WTC11 (cell line): ENCODE data around the gene APOL1.

ENCODE experiments used
- CREM ChIP-seq: sonication (generic); formaldehyde crosslinking; IDR thresholded peaks from 2 replicates; pipeline ENCODE4 v1.8.1; 2022; ENCODE audit warnings: mild to moderate bottlenecking, missing genetic modification reagents, moderate library complexity
- CTCF ChIP-seq: fragments of 200-600 bp; IDR thresholded peaks from 2 replicates; pipeline ENCODE4 v1.8.0; 2022; ENCODE audit warnings: antibody characterized with exemption
- ESRRA ChIP-seq: sonication (generic); formaldehyde crosslinking; IDR thresholded peaks from 2 replicates; pipeline ENCODE4 v1.8.1; 2022; ENCODE audit warnings: mild to moderate bottlenecking, missing genetic modification reagents, borderline replicate concordance
- MAX ChIP-seq: sonication (generic); formaldehyde crosslinking; IDR thresholded peaks from 2 replicates; pipeline ENCODE4 v1.8.0; 2022; ENCODE audit warnings: mild to moderate bottlenecking, missing genetic modification reagents
- SP1 ChIP-seq: sonication (generic); formaldehyde crosslinking; conservative IDR thresholded peaks from 2 replicates; pipeline ENCODE4 v1.8.1; 2022; ENCODE audit warnings: missing genetic modification reagents
- TEAD4 ChIP-seq: sonication (generic); formaldehyde crosslinking; IDR thresholded peaks from 2 replicates; pipeline ENCODE4 v1.8.0; 2022; ENCODE audit warnings: mild to moderate bottlenecking, missing genetic modification reagents
- ZNF138 ChIP-seq: sonication (generic); formaldehyde crosslinking; conservative IDR thresholded peaks from 2 replicates; pipeline ENCODE4 v1.8.1; 2022; ENCODE audit warnings: mild to moderate bottlenecking, moderate library complexity, missing genetic modification reagents
- ZNF232 ChIP-seq: sonication (generic); formaldehyde crosslinking; IDR thresholded peaks from 2 replicates; pipeline ENCODE4 v1.8.0; 2022; ENCODE audit warnings: mild to moderate bottlenecking, missing genetic modification reagents
- ZNF317 ChIP-seq: sonication (generic); formaldehyde crosslinking; IDR thresholded peaks from 2 replicates; pipeline ENCODE4 v1.8.1; 2023; ENCODE audit warnings: low read depth, mild to moderate bottlenecking, moderate library complexity, missing genetic modification reagents, borderline replicate concordance
- ZNF532 ChIP-seq: fragments of 250-450 bp; sonication (Bioruptor Pico); IDR thresholded peaks from 2 replicates; pipeline ENCODE4 v1.9.0; 2021; ENCODE audit warnings: mild to moderate bottlenecking, borderline replicate concordance
- TF ChIP-seq, protein P1 (sequence below): sonication (generic); formaldehyde crosslinking; IDR thresholded peaks from 2 replicates; pipeline ENCODE4 v1.8.1; 2023; ENCODE audit warnings: mild to moderate bottlenecking, missing genetic modification reagents

- TF ChIP-seq CTCF (no peak), TEAD4 (CRISPR knock-in tag) (no peak), ZNF232 (CRISPR knock-in tag) (no peak), ZNF138 (CRISPR knock-in tag) (no peak), ZNF317 (no peak), CREM (CRISPR knock-in tag) (no peak), MAX (CRISPR knock-in tag) (no peak), ZNF532 (CRISPR knock-in tag) (no peak), SP1 (no peak), ESRRA (CRISPR knock-in tag) (no peak)
- TF ChIP-seq, protein P1, sequence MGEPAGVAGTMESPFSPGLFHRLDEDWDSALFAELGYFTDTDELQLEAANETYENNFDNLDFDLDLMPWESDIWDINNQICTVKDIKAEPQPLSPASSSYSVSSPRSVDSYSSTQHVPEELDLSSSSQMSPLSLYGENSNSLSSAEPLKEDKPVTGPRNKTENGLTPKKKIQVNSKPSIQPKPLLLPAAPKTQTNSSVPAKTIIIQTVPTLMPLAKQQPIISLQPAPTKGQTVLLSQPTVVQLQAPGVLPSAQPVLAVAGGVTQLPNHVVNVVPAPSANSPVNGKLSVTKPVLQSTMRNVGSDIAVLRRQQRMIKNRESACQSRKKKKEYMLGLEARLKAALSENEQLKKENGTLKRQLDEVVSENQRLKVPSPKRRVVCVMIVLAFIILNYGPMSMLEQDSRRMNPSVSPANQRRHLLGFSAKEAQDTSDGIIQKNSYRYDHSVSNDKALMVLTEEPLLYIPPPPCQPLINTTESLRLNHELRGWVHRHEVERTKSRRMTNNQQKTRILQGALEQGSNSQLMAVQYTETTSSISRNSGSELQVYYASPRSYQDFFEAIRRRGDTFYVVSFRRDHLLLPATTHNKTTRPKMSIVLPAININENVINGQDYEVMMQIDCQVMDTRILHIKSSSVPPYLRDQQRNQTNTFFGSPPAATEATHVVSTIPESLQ = no peak
These were observed 40.8 kb downstream of the APOL1 start for GRCh38 chr22:36293606-36294292.
